Measurements from ENCODE around the gene SLC2A11. TPM values are rescaled to one million over a fixed set of nuclear protein-coding genes. Genes with fewer than 3 reads are reported as not detected.
A peak's percentile ranks its signal among the peaks of the same experiment; 100 is the strongest.

The SLC2A11 gene
- total RNA-seq, 1 experiment from 2014 or later, result 17.2 TPM

GRCh38 chr22:23859201-23859600 lies 1.5 kb downstream of the SLC2A11 start:
- Histone ChIP-seq H3K27me3 (ENCODE audit: insufficient read depth, low read length) (no peaks in the 10 kb centered on the region), H3K79me2 (ENCODE audit: insufficient read depth, low read length) (no peaks in the 10 kb centered on the region), H4K20me1 (ENCODE audit: insufficient read depth) (no peaks in the 10 kb centered on the region), H3K9me2 (ENCODE audit: insufficient read depth) (no peaks in the 10 kb centered on the region), H2AFZ (ENCODE audit: low read depth, low read length, poor library complexity, severe bottlenecking) (no peak overlapping the region), H3K4me2 (ENCODE audit: low read length) (peak overlapping the region; percentile 87; the same call in 1 of the 2 replicates), H3K36me3 (ENCODE audit: control insufficient read depth in 1 of 2, insufficient read depth in 2 of 2, low read length in 2 of 2) (no peaks in the 10 kb centered on the region), H3K9ac (ENCODE audit: low read length) (no peak overlapping the region), H3K27ac (ENCODE audit: low read depth, low read length) (no peak overlapping the region), H3K4me1 (ENCODE audit: control insufficient read depth in 1 of 2, insufficient read depth in 2 of 2, low read length in 2 of 2) (peaks cover 4 to 13% of the 10 kb centered on the region in 2 experiments; a peak in 2 of 4 replicates), H3K4me3 (replicated peaks in 1 of 2; ENCODE audit: low read depth in 1 of 2, low read length in 2 of 2) (no peak overlapping the region), H3K9me3 (ENCODE audit: control insufficient read depth in 1 of 2, insufficient read depth in 1 of 2, low read depth in 1 of 2, low read length in 2 of 2) (no peaks in the 10 kb centered on the region)
- intact Hi-C loops (cut with micrococcal nuclease), result loop anchor here (5.0 kb wide), 1 partner anchor 33 kb away; the partner anchor contains the start of gene MIF
- TF ChIP-seq CTCF (IDR thresholded peaks at IDR 0.05 in 2 of 3, conservative IDR thresholded peaks at IDR 0.05 in 1 of 3; ENCODE audit: borderline replicate concordance in 1 of 3, insufficient read depth in 1 of 3, low read depth in 2 of 3, low read length in 2 of 3), result no peak
- TF ChIP-seq MAX (IDR thresholded peaks at IDR 0.05), result no peak
- no peak for TF ChIP-seq SRF (IDR thresholded peaks at IDR 0.05; ENCODE audit: low read depth)
- no peak for TF ChIP-seq EGR1 (IDR thresholded peaks at IDR 0.05; ENCODE audit: low read depth)
- no peak for TF ChIP-seq ATF3 (IDR thresholded peaks at IDR 0.05)
- TF ChIP-seq SIN3A (IDR thresholded peaks at IDR 0.05; ENCODE audit: low read depth), result no peak
- TF ChIP-seq TCF7L2 (IDR thresholded peaks at IDR 0.05; ENCODE audit: borderline replicate concordance, extremely low read depth, insufficient read depth, insufficient read length), result no peak
- TF ChIP-seq ZBTB33 (IDR thresholded peaks at IDR 0.05; ENCODE audit: extremely low read depth, insufficient replicate concordance, low read length), result no peak
- TF ChIP-seq SP1 (IDR thresholded peaks at IDR 0.05; ENCODE audit: low read depth), result no peak
- no peak for TF ChIP-seq ELF1 (IDR thresholded peaks at IDR 0.05; ENCODE audit: borderline replicate concordance, low read depth)
- TF ChIP-seq FOSL1 (IDR thresholded peaks at IDR 0.05; ENCODE audit: low read depth), result no peak
- no peak for TF ChIP-seq ZFX (IDR thresholded peaks at IDR 0.05)
- no peak for TF ChIP-seq REST (IDR thresholded peaks at IDR 0.05; ENCODE audit: low read depth)
- TF ChIP-seq CEBPB (IDR thresholded peaks at IDR 0.05; ENCODE audit: low read depth), result no peak
- POLR2A ChIA-PET, result interaction anchor here (0.9 kb wide), 1 partner anchor 35 kb away, joined by 3 read pairs; the partner anchor contains the start of gene MIF
- CTCF ChIA-PET, result interaction anchor here (0.8 to 3.4 kb wide), 5 partner anchors 8 to 71 kb away, joined by 3 to 44 read pairs (median 3); partner anchors contain the start of gene MIF
- ATAC-seq (no peak), DNase-seq (ENCODE audit: low read depth, low spot score) (no peak)
- RAD21 ChIA-PET (ENCODE audit: low non-redundant PET in 1 of 2, low total read pairs in 2 of 2, uncharacterized antibody in 2 of 2, unreplicated experiment in 2 of 2), result no interaction called here
- BruUV-seq (replicated peaks), result no TSS peak
